ENCODE results near the gene MMD. TPM values are rescaled to one million over a fixed set of nuclear protein-coding genes. Genes with fewer than 3 reads are reported as not detected.
"Not testable (repeated sequence)": the region's sequence is repeated elsewhere in the genome, so short reads cannot be mapped to it uniquely, and the experiment has no call there.

Gene MMD
- total RNA-seq, 1 donor from 2014 or later, result 293 TPM

GRCh38 chr17:55402374-55402773 lies 19.3 kb downstream of the MMD start:
- DNase-seq (ENCODE audit: low spot score in 2 of 2), result no peak
- no peak for FAIRE-seq

- FAIRE-seq (no peak), DNase-seq (ENCODE audit: low spot score in 2 of 2) (no peak)
Measured at GRCh38 chr17:55398689-55399088, 22.9 kb downstream of the MMD start.

- FAIRE-seq (no peak), DNase-seq (ENCODE audit: low spot score in 2 of 2) (no peak)
Measured at GRCh38 chr17:55395803-55396505, 25.7 kb downstream of the MMD start.

- DNase-seq (ENCODE audit: low spot score in 2 of 2), result no peak
- no peak for FAIRE-seq
Measured at GRCh38 chr17:55394357-55395021, 27.1 kb downstream of the MMD start.

GRCh38 chr17:55391764-55392467 lies 29.7 kb downstream of the MMD start:
- FAIRE-seq (no peak), DNase-seq (ENCODE audit: low spot score in 2 of 2) (no peak)

GRCh38 chr17:55391244-55391757 lies 30.3 kb downstream of the MMD start:
- FAIRE-seq (no peak), DNase-seq (ENCODE audit: low spot score in 2 of 2) (no peak)

- FAIRE-seq, result no peak
Measured at GRCh38 chr17:55390364-55390977, 31.2 kb downstream of the MMD start.

GRCh38 chr17:55389715-55390114 lies 31.9 kb downstream of the MMD start:
- not testable (repeated sequence) for DNase-seq (ENCODE audit: low spot score in 2 of 2); FAIRE-seq

More at GRCh38 chr17:55390364-55390977, 31.2 kb downstream of the MMD start:
- DNase-seq (ENCODE audit: low spot score in 2 of 2), result no peak

- DNase-seq (ENCODE audit: low spot score in 2 of 2) (no peak), FAIRE-seq (no peak)
Measured at GRCh38 chr17:55388842-55389241, 32.8 kb downstream of the MMD start.

GRCh38 chr17:55386796-55387332 lies 34.8 kb downstream of the MMD start:
- FAIRE-seq (no peak), DNase-seq (ENCODE audit: low spot score in 2 of 2) (no peak)

- FAIRE-seq (no peak), DNase-seq (ENCODE audit: low spot score in 2 of 2) (no peak)
Measured at GRCh38 chr17:55384643-55385232, 36.9 kb downstream of the MMD start.

GRCh38 chr17:55383771-55384642 lies 37.6 kb downstream of the MMD start:
- DNase-seq (ENCODE audit: low spot score in 2 of 2) (no peak), FAIRE-seq (no peak)

- no peak for FAIRE-seq
- no peak for DNase-seq (ENCODE audit: low spot score in 2 of 2)
Measured at GRCh38 chr17:55381017-55381770, 40.4 kb downstream of the MMD start.

- no peak for DNase-seq (ENCODE audit: low spot score in 2 of 2)
- no peak for FAIRE-seq
Measured at GRCh38 chr17:55377671-55378275, 43.9 kb downstream of the MMD start.

GRCh38 chr17:55368706-55369105 lies 52.9 kb downstream of the MMD start:
- FAIRE-seq (no peak), DNase-seq (ENCODE audit: low spot score in 2 of 2) (no peak)

GRCh38 chr17:55366020-55366481 lies 55.6 kb downstream of the MMD start:
- DNase-seq (ENCODE audit: low spot score in 2 of 2) (no peak), FAIRE-seq (no peak)

GRCh38 chr17:55363033-55363432 lies 58.6 kb downstream of the MMD start:
- FAIRE-seq (no peak), DNase-seq (ENCODE audit: low spot score in 2 of 2) (no peak)

- no peak for FAIRE-seq
- no peak for DNase-seq (ENCODE audit: low spot score in 2 of 2)
Measured at GRCh38 chr17:55360971-55361370, 60.7 kb downstream of the MMD start.
